Measurements from ENCODE around the gene SP4.
A peak's percentile ranks its signal among the peaks of the same experiment; 100 is the strongest.

DNA sequence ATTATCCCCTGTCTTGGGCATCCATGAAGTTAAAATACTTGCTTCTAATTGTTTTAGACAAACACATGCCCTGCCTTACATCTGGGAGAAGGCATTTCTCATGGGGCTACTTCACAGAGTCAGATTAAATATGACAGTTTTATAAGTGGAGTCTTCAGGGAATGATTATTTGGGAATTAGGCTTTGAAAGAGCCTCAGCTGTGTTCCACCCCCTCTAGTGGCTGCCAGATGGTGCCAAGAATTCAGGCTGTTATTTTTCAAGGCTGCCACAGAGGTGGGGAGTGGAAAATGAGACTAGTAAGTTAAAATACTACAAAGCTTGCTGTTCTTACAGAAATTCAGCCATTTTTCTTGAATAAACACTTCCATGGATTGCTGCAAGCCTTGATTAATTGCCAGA, 69.2 kb downstream of the SP4 start:
- TF ChIP-seq, protein P1, sequence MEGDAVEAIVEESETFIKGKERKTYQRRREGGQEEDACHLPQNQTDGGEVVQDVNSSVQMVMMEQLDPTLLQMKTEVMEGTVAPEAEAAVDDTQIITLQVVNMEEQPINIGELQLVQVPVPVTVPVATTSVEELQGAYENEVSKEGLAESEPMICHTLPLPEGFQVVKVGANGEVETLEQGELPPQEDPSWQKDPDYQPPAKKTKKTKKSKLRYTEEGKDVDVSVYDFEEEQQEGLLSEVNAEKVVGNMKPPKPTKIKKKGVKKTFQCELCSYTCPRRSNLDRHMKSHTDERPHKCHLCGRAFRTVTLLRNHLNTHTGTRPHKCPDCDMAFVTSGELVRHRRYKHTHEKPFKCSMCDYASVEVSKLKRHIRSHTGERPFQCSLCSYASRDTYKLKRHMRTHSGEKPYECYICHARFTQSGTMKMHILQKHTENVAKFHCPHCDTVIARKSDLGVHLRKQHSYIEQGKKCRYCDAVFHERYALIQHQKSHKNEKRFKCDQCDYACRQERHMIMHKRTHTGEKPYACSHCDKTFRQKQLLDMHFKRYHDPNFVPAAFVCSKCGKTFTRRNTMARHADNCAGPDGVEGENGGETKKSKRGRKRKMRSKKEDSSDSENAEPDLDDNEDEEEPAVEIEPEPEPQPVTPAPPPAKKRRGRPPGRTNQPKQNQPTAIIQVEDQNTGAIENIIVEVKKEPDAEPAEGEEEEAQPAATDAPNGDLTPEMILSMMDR (IDR thresholded peaks at IDR 0.05): peak; percentile 30
- no peak for TF ChIP-seq EZH2 (IDR thresholded peaks at IDR 0.05)

Data from neural progenitor cell (in vitro differentiated cells).